Superior temporal gyrus (tissue), 1 donor: ENCODE data around the gene AP3S2.
"Not testable (repeated sequence)": the region's sequence is repeated elsewhere in the genome, so short reads cannot be mapped to it uniquely, and the experiment has no call there.

Experiments
- DNase-seq: peaks from one replicate; pipeline ENCODE4 v3.0.0-alpha.2; 2016; ENCODE audit errors: extremely low spot score

AP3S2 gene

GRCh38 chr15:89903858-89904130 lies 10.0 kb upstream of the AP3S2 start:
- no peak for DNase-seq

GRCh38 chr15:89903015-89903857 lies 9.4 kb upstream of the AP3S2 start:
- DNase-seq: no peak

GRCh38 chr15:89900849-89901248 lies 7.1 kb upstream of the AP3S2 start:
- no peak for DNase-seq

GRCh38 chr15:89899951-89900567 lies 6.3 kb upstream of the AP3S2 start:
- no peak for DNase-seq

- DNase-seq: no peak
Observed at GRCh38 chr15:89899295-89899945, 5.6 kb upstream of the AP3S2 start.

GRCh38 chr15:89898614-89899294 lies 5.0 kb upstream of the AP3S2 start:
- DNase-seq: no peak

- DNase-seq: no peak
Observed at GRCh38 chr15:89898146-89898545, 4.4 kb upstream of the AP3S2 start.

GRCh38 chr15:89893027-89893426 lies 767 bp downstream of the AP3S2 start:
- no peak for DNase-seq

GRCh38 chr15:89888214-89888804 lies 5.5 kb downstream of the AP3S2 start:
- DNase-seq: no peak

- no peak for DNase-seq
Observed at GRCh38 chr15:89885611-89886010, 8.2 kb downstream of the AP3S2 start.

- DNase-seq: not testable (repeated sequence)
Observed at GRCh38 chr15:89885179-89885578, 8.6 kb downstream of the AP3S2 start.

- no peak for DNase-seq
Observed at GRCh38 chr15:89883518-89883917, 10.3 kb downstream of the AP3S2 start.

- DNase-seq: no peak
Observed at GRCh38 chr15:89880727-89881126, 13.1 kb downstream of the AP3S2 start.

- no peak for DNase-seq
Observed at GRCh38 chr15:89878323-89878722, 15.5 kb downstream of the AP3S2 start.

GRCh38 chr15:89877083-89877425 lies 16.7 kb downstream of the AP3S2 start:
- DNase-seq: no peak

- DNase-seq: no peak
Observed at GRCh38 chr15:89876396-89877082, 17.3 kb downstream of the AP3S2 start.

GRCh38 chr15:89875741-89876140 lies 18.1 kb downstream of the AP3S2 start:
- DNase-seq: no peak

- peak; percentile 89 for DNase-seq
Observed at GRCh38 chr15:89874926-89875564, 18.7 kb downstream of the AP3S2 start.

GRCh38 chr15:89870688-89871288 lies 23.0 kb downstream of the AP3S2 start:
- DNase-seq: no peak

- DNase-seq: no peak
Observed at GRCh38 chr15:89870006-89870405, 23.8 kb downstream of the AP3S2 start.

- DNase-seq: not testable (repeated sequence)
Observed at GRCh38 chr15:89869490-89869889, 24.3 kb downstream of the AP3S2 start.
